Ovary (tissue), 9 donors: Measurements from ENCODE around the gene SLITRK3. TPM values are rescaled to one million over a fixed set of nuclear protein-coding genes. Genes with fewer than 3 reads are reported as not detected.

Experiments used
- DNase-seq, 5 donors: peaks; one replicate each; pipeline ENCODE4 v3.0.0-alpha.2; 2019 to 2020
- H3K27ac ChIP-seq, 2 donors: fragments of 200-600 bp; one replicate each; pipeline versions ENCODE4 v1.5.1 to v1.8.0; 2019 to 2022
- H3K27me3 ChIP-seq: fragments of 200-600 bp; one replicate; pipeline ENCODE4 v1.8.0; 2022
- H3K36me3 ChIP-seq: fragments of 200-600 bp; sonication (generic); one replicate; pipeline ENCODE4 v1.5.1; 2019
- H3K4me1 ChIP-seq: one replicate; pipeline ENCODE4 v1.8.1; 2013; ENCODE audit warnings: mild to moderate bottlenecking, moderate library complexity; ENCODE audit not compliant: insufficient read depth
- H3K4me3 ChIP-seq: fragments of 200-600 bp; sonication (generic); one replicate; pipeline ENCODE4 v1.5.1; 2017
- H3K9me3 ChIP-seq, 2 donors: fragments of 200-600 bp in 1 of 2; sonication (generic) in 1 of 2; one replicate each; pipeline versions ENCODE4 v1.5.1 to v1.8.1; 2013 to 2019; ENCODE audit warnings: mild to moderate bottlenecking in 1 of 2, moderate library complexity in 1 of 2
- CTCF ChIP-seq, 3 donors: fragments of 450-650 bp in 2 of 3; fragments of 200-600 bp in 1 of 3; IDR thresholded peaks; one replicate each; pipeline versions ENCODE4 v1.5.1 to v1.8.0; 2016 to 2022; ENCODE audit warnings: antibody characterized with exemption in 3 of 3, mild to moderate bottlenecking in 1 of 3
- EP300 ChIP-seq: sonication (generic); formaldehyde crosslinking; IDR thresholded peaks from one replicate; pipeline ENCODE4 v1.6.1; 2017; ENCODE audit warnings: antibody characterized with exemption
- POLR2A ChIP-seq: fragments of 450-650 bp; IDR thresholded peaks from one replicate; pipeline ENCODE4 v1.6.1; 2017; ENCODE audit warnings: antibody characterized with exemption, mild to moderate bottlenecking, moderate library complexity
- WGBS, 3 donors: extraction: QIAGEN DNeasy Blood & Tissue Kit in 1 of 3; methylation state at CpG; one replicate each; pipeline versions ENCODE4 v1.1.5 to v1.1.7; 2013 to 2017; 5-methylcytosine and 5-hydroxymethylcytosine counted together
- intact Hi-C, 4 donors: fragments of 100-400 bp; cut with DNase I; formaldehyde crosslinking; loops; one replicate each; pipeline versions ENCODE4 v1.11.0 to v1.15.1; 2022 to 2023
- polyA plus RNA-seq, 2 donors: library from polyadenylated mRNA; stranded (reverse); fragments of 200-250 nt in 1 of 2; fragments of 350-450 nt in 1 of 2; fragmentation: Illumina TruSeq in 1 of 2; extraction: RNeasy Lipid Tissue Mini Kit (QIAGEN cat#74804) in 1 of 2; gene quantifications; one replicate each; pipeline ENCODE4 v1.2.3, GENCODE V29; 2013 to 2014
- total RNA-seq, 7 donors: library from RNA; depleted of rRNA in 2 of 7; stranded (reverse); fragments of >200 nt in 2 of 7; fragmentation: NEBNext Ultra II Directional in 3 of 7; extraction: Animal tissue kit (Norgen Biotek cat#: 25700) in 3 of 7; gene quantifications; one replicate each; pipeline versions ENCODE4 v1.1.0 to v1.2.4, GENCODE V29; 2016 to 2023
- donor health status: DM: no; HTN: no; CAD: no; lungs with moderate emphysema.
- donor health status: DM: no; HTN: no; CAD: no.
- donor health status: Bipolar disorder and iron deficiency.
- donor health status: DM: yes; HTN: yes; CAD: no.
- donor health status: DM: no; HTN: no; CAD: no.
- donor health status: DM: yes; HTN: yes; CAD: no.

Gene SLITRK3
- total and polyA plus RNA-seq, 9 donors = 0.05 to 7.6 (median 0.71) TPM; not detected in 1

- H3K27me3 ChIP-seq = no peaks in the 10 kb centered on the region
- WGBS, 3 donors = 4 to 6% (median 5%) methylated on average over 18 of the region's 18 CpGs
- no peak overlapping the region for H3K27ac ChIP-seq
- no peak for DNase-seq
- H3K9me3 ChIP-seq = no peaks in the 10 kb centered on the region
- H3K36me3 ChIP-seq = no peaks in the 10 kb centered on the region
- no peak for TF ChIP-seq EP300
- TF ChIP-seq CTCF (IDR thresholded peaks at IDR 0.05) = no peak
- TF ChIP-seq POLR2A = no peak
- peak overlapping the region; percentile 39 for H3K4me3 ChIP-seq
- peaks cover 2% of the 10 kb centered on the region for H3K4me1 ChIP-seq
- intact Hi-C loops = no loop called here
Observed at GRCh38 chr3:165193366-165194254, 2.6 kb downstream of the SLITRK3 start.

GRCh38 chr3:165192610-165193192, 3.5 kb downstream of the SLITRK3 start:
- Histone ChIP-seq H3K27ac (no peak overlapping the region), H3K9me3 (no peaks in the 10 kb centered on the region), H3K27me3 (no peaks in the 10 kb centered on the region), H3K4me3 (no peak overlapping the region), H3K36me3 (no peaks in the 10 kb centered on the region), H3K4me1 (peaks cover 2% of the 10 kb centered on the region)
- no peak for TF ChIP-seq POLR2A
- no peak for TF ChIP-seq EP300
- no peak for TF ChIP-seq CTCF (IDR thresholded peaks at IDR 0.05)
- WGBS, 3 donors = 11 to 13% (median 13%) methylated on average over 14 of the region's 14 CpGs
- intact Hi-C loops = no loop called here
- no peak for DNase-seq

GRCh38 chr3:165191491-165191890, 4.7 kb downstream of the SLITRK3 start:
- WGBS, 3 donors = 36 to 49% (median 46%) methylated on average over 3 of the region's 3 CpGs
- H3K9me3 ChIP-seq = no peaks in the 10 kb centered on the region
- no peaks in the 10 kb centered on the region for H3K27me3 ChIP-seq
- H3K4me1 ChIP-seq = peaks cover 2% of the 10 kb centered on the region
- intact Hi-C loops = no loop called here
- no peak overlapping the region for H3K4me3 ChIP-seq
- H3K36me3 ChIP-seq = no peaks in the 10 kb centered on the region
- no peak for DNase-seq
- H3K27ac ChIP-seq = no peak overlapping the region
- no peak for TF ChIP-seq EP300
- TF ChIP-seq POLR2A = no peak
- no peak for TF ChIP-seq CTCF (IDR thresholded peaks at IDR 0.05)

- intact Hi-C loops = no loop called here
- no peak overlapping the region for H3K27ac ChIP-seq
Observed at GRCh38 chr3:165188452-165188851, 7.7 kb downstream of the SLITRK3 start.

More at GRCh38 chr3:165188452-165188851, 7.7 kb downstream of the SLITRK3 start:
- no peak overlapping the region for H3K4me3 ChIP-seq
- H3K27me3 ChIP-seq = no peaks in the 10 kb centered on the region
- H3K9me3 ChIP-seq = no peaks in the 10 kb centered on the region
- DNase-seq = no peak
- 91 to 96% (median 91%) methylated on average over 12 of the region's 12 CpGs for WGBS, 3 donors
- no peaks in the 10 kb centered on the region for H3K4me1 ChIP-seq
- TF ChIP-seq POLR2A (no peak), EP300 (no peak), CTCF (IDR thresholded peaks at IDR 0.05) (no peak)
- H3K36me3 ChIP-seq = no peaks in the 10 kb centered on the region
